Small intestine (tissue), 7 donors: Measurements from ENCODE around the gene ANKRD18B. TPM values are rescaled to one million over a fixed set of nuclear protein-coding genes. Genes with fewer than 3 reads are reported as not detected.
"Not testable (repeated sequence)": the region's sequence is repeated elsewhere in the genome, so short reads cannot be mapped to it uniquely, and the experiment has no call there.

ENCODE experiments used
- DNase-seq, 2 donors: peaks; one replicate each; pipeline versions ENCODE4 v3.0.0 to v3.0.0-alpha.2; 2013
- FAIRE-seq: peaks from 2 replicates; lab custom pipeline; 2012; peaks lifted over from hg19 to GRCh38; lab: Jason Lieb, UNC
- H3K27ac ChIP-seq, 3 donors: one replicate each; pipeline ENCODE4 v1.5.1; 2013; ENCODE audit warnings: low read length in 2 of 3, mild to moderate bottlenecking in 2 of 3, control low read depth in 1 of 3, inconsistent platforms in 1 of 3, low read depth in 1 of 3, moderate library complexity in 1 of 3
- H3K27me3 ChIP-seq, 3 donors: one replicate each; pipeline ENCODE4 v1.6.1; 2013; ENCODE audit warnings: low read length in 3 of 3, inconsistent platforms in 1 of 3; ENCODE audit not compliant: control insufficient read depth in 3 of 3, insufficient read depth in 3 of 3
- H3K36me3 ChIP-seq, 3 donors: one replicate each; pipeline ENCODE4 v1.6.1; 2013; ENCODE audit warnings: low read length in 3 of 3, inconsistent platforms in 1 of 3, low read depth in 1 of 3, mild to moderate bottlenecking in 1 of 3, moderate library complexity in 1 of 3; ENCODE audit not compliant: control insufficient read depth in 3 of 3, insufficient read depth in 2 of 3
- H3K4me1 ChIP-seq, 3 donors: one replicate each; pipeline ENCODE4 v1.6.1; 2013; ENCODE audit warnings: low read length in 2 of 3, inconsistent platforms in 1 of 3, low read depth in 1 of 3, mild to moderate bottlenecking in 1 of 3, moderate library complexity in 1 of 3; ENCODE audit not compliant: control insufficient read depth in 3 of 3, insufficient read depth in 2 of 3
- H3K4me3 ChIP-seq, 3 donors: one replicate each; pipeline ENCODE4 v1.5.1; 2013; ENCODE audit warnings: low read length in 3 of 3, control low read depth in 1 of 3, inconsistent platforms in 1 of 3, low read depth in 1 of 3, mild to moderate bottlenecking in 1 of 3, moderate library complexity in 1 of 3
- H3K9me3 ChIP-seq, 2 donors: one replicate each; pipeline ENCODE4 v1.6.1; 2013; ENCODE audit warnings: low read depth in 1 of 2, low read length in 1 of 2; ENCODE audit not compliant: control insufficient read depth in 2 of 2, insufficient read depth in 1 of 2
- WGBS, 3 donors: extraction: QIAGEN DNeasy Blood & Tissue Kit; methylation state at CpG; one replicate each; pipeline ENCODE4 v1.1.7; 2013; 5-methylcytosine and 5-hydroxymethylcytosine counted together
- polyA plus RNA-seq, 4 donors: library from polyadenylated mRNA; stranded (reverse) in 3 of 4; unstranded in 1 of 4; fragments of 200-250 nt in 3 of 4; fragments of 120-200 nt in 1 of 4; gene quantifications; one replicate each; pipeline versions ENCODE4 v1.2.1 to v1.2.3, GENCODE V29; 2013
- donor health status: healthy with polysubstance abuse.
- donor health status: control.
- donor health status: control.
- donor health status: Bipolar disorder and iron deficiency.
- donor health status: healthy.

The ANKRD18B gene
- polyA plus RNA-seq, 4 donors = 0.13 to 0.48 TPM; not detected in 2

DNA sequence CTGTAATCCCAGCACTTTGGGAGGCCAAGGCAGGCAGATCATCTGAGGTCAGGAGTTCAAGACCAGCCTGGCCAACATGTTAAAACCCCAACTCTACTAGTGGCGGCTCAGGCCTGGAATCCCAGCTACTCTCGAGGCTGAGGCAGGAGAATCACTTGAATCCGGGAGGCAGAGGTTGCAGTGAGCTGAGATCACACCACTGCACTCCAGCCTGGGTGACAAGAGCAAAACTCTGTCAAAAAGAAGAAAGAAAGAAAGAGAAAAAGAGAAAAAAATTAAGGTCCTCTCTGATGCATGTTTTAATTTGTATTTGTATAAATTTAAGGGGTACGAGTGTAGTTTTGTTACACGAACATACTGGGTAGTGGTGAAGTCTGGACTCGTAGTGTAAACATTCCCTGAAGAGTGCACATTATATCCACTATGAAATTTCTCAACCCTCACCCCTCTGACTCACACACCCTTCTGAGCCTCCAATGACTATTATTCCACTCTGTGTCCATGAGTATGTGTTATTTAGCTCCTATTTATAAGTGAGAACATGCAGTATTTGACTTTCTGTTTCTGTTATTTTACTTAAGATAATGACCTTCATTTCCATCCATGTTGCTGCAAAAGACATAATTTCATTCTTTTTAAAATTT lies 6.0 kb upstream of the ANKRD18B start:
- 54 to 56% (median 54%) methylated on average over 6 of the region's 6 CpGs for WGBS, 3 donors
- H3K27ac ChIP-seq, H3K27me3 ChIP-seq, H3K36me3 ChIP-seq, DNase-seq, FAIRE-seq, H3K4me1 ChIP-seq, H3K4me3 ChIP-seq: not testable (repeated sequence)
- peaks cover 0 to 11% of the 10 kb centered on the region in 2 donors for H3K9me3 ChIP-seq

DNA sequence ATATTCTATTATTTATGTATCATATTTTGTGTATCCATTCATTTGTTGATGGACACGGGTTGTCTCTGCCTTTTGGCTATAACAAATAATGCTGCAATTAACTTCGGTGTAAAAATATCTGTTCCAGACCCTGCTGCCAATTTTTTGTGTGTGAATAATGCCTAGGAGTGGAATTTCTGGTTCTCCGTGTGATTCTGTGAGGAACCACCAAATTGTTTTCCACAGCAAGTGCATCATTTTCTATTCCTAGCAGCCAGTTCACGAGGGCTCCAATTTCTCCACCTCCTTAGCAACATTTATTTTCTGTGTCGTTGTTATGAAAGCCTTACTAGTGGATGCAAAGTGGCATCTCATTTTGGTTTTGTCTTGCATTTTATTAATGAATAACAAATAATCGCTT lies 2.2 kb upstream of the ANKRD18B start:
- H3K9me3 ChIP-seq, H3K27ac ChIP-seq, H3K4me3 ChIP-seq, DNase-seq, H3K36me3 ChIP-seq, FAIRE-seq, H3K4me1 ChIP-seq: not testable (repeated sequence)
- 57 to 75% (median 63%) methylated on average over 6 of the region's 6 CpGs for WGBS, 3 donors
- peaks cover 0 to 26% (median 4%) of the 10 kb centered on the region in 3 donors for H3K27me3 ChIP-seq

DNA sequence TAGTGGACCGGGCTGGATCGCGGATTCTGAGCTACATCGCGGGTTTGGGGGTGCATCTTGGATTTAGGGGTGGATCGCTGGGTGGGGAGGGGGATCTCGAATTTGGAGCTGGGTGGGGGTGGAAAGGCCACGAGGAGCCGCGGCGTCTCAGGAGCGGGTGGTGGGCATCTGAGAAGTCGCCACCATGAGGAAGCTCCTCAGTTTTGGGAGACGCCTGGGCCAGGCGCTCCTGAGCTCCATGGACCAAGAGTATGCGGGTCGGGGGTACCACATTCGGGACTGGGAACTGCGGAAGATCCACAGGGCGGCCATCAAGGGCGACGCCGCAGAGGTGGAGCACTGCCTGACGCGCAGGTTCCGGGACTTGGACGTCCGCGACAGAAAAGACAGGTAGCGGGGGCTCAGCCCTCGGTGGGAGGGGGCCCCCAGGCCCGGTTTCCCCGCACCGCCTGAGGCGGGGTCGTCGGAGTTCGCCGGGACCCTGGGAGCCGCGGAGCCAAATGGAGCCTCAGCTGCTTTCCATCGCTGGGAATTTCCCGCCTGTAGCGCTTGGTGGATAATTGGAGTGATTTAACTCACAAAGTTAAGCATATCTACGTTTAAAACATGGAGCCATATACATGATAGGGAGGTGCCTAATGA lies 376 bp downstream of the ANKRD18B start:
- 1 to 5% (median 2%) methylated on average over 37 to 45 of the region's 45 CpGs for WGBS, 3 donors
- Histone ChIP-seq H3K27me3 (peaks cover 0 to 37% (median 4%) of the 10 kb centered on the region in 3 donors), H3K4me1 (no peaks in the 10 kb centered on the region), H3K4me3 (peak overlapping the region in 2 of 3 donors; percentile 15 to 18), H3K27ac (no peak overlapping the region), H3K36me3 (no peaks in the 10 kb centered on the region), H3K9me3 (no peaks in the 10 kb centered on the region)
- FAIRE-seq (no peak), DNase-seq (peak in 1 of 2 donors; percentile 17)

DNA sequence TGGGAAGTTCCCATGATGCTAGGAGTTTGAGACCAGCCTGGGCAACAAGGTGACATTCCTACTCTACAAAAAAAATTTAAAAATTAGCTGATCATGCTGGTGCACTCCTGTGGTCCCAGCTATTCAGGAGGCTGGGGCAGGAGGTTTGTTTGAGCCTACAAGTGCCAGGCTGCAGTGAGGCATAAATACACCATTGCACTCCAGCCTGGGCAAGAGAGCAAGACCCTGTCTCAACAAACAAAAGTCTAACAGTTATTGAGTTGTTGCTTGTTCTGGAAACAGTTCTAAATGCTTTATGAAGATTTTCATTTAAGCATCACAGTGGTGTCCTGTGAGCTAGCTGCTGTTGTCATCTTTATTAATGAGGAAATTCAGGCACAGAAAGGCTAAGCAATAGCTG lies 4.0 kb downstream of the ANKRD18B start:
- not testable (repeated sequence) for DNase-seq, H3K36me3 ChIP-seq, H3K4me3 ChIP-seq, H3K27ac ChIP-seq, H3K4me1 ChIP-seq, H3K9me3 ChIP-seq, FAIRE-seq
- H3K27me3 ChIP-seq = peaks cover 0 to 29% (median 4%) of the 10 kb centered on the region in 3 donors

DNA sequence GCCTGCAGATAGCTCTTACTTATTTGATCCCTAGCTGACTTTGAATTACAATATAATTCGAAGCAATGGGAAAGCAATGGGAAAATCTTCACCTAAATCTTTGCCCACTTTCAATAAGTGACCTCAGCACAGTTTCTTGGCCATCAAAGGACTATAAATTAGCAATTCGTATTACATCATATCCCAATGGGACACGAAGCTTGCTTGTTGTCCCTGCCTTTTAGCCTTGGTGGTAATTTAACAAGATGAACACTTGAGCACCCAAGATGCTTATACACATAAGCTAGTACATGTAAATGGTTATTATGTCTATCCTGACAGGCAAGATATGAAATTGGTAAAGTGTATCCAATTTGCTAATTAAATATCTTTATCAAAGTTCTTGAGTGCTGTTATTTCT lies 9.9 kb downstream of the ANKRD18B start:
- H3K9me3 ChIP-seq, H3K4me3 ChIP-seq, DNase-seq, H3K27ac ChIP-seq, H3K36me3 ChIP-seq, H3K27me3 ChIP-seq, H3K4me1 ChIP-seq, FAIRE-seq: not testable (repeated sequence)
- WGBS, 3 donors = 49 to 70% (median 56%) methylated on average over 3 of the region's 3 CpGs

DNA sequence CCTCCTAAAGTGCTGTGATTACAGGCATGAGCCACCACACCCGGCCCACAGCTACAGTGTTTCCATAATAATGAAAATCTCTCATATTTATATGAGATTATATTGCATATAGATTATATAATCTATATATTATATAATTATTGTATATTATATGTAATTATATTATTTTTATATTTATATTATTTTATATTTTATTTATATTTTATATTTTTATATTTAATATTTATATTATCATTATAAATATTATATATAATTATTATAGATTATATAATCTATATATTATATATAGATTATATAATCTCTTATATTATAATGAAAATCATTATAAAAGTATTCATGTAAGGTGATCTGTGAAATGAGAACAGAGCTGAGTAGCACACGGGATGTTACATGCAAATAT lies 11.5 kb downstream of the ANKRD18B start:
- H3K4me3 ChIP-seq = no peak overlapping the region
- H3K4me1 ChIP-seq = no peaks in the 10 kb centered on the region
- FAIRE-seq (peak; percentile 94), DNase-seq (no peak)
- no peaks in the 10 kb centered on the region for H3K9me3 ChIP-seq
- H3K27ac ChIP-seq = no peak overlapping the region
- no peaks in the 10 kb centered on the region for H3K27me3 ChIP-seq
- 81 to 90% (median 87%) methylated on average over 2 of the region's 2 CpGs for WGBS, 3 donors
- no peaks in the 10 kb centered on the region for H3K36me3 ChIP-seq

DNA sequence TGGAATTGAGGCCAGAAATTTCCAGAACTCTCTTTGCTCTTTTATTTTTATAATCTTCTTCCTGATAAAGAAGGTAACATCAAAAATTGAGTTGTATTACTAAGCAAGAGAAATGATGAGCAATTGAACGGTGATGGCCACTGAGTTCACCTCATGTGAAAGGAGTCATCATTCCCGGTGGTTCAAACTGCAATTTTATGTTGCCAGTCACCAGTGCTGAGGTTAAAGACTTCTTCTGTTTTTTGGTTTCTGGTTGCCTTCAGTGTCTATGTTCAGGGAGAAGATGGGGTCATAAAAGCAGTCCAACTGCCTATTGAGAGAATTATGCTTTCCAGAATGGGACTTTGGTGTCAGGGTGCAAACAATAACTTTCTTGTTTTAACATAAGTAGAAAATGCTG lies 19.4 kb downstream of the ANKRD18B start:
- not testable (repeated sequence) for H3K36me3 ChIP-seq, H3K4me3 ChIP-seq, H3K9me3 ChIP-seq, DNase-seq, H3K4me1 ChIP-seq, FAIRE-seq, H3K27ac ChIP-seq, H3K27me3 ChIP-seq
- 68 to 89% (median 79%) methylated on average over 2 of the region's 2 CpGs for WGBS, 3 donors

DNA sequence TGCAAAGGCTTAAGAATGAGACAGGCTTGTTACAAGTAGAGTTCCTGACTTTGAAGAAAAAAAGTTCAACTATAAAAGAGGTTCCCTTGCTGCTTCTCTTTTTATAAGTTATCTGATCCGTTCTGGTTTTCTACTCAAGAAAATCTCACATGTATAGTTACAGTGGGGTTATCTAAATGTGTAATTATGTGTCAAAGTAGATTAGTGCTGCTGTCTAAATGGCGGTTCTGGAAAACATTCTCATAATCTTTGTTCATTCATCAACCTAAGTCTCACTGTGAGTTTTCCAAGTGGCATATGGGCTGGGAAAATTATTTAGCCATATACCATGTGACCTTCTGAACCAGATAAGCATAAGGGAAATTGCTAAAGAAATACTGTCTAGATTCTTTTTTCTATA lies 21.7 kb downstream of the ANKRD18B start:
- peak; percentile 74 for FAIRE-seq
- not testable (repeated sequence) for DNase-seq, H3K4me3 ChIP-seq, H3K27ac ChIP-seq, H3K36me3 ChIP-seq, H3K27me3 ChIP-seq, H3K9me3 ChIP-seq, H3K4me1 ChIP-seq
- WGBS, 3 donors = 27 to 42% (median 32%) methylated on average over 2 of the region's 2 CpGs
